DND-41 (cell line): Measurements from ENCODE around the gene MYOM1.
A peak's percentile ranks its signal among the peaks of the same experiment; 100 is the strongest.

ENCODE experiments used
- ATAC-seq: fragments of 200-7000 bp; cut with Tn5 transposase; 3 replicates; pipeline ENCODE4 v1.9.1; 2021; ENCODE audit warnings: low read depth; ENCODE audit not compliant: insufficient read depth
- DNase-seq: peaks from one replicate; pipeline ENCODE4 v3.0.0-alpha.2; 2020
- H2AFZ ChIP-seq: 2 replicates; pipeline ENCODE4 v1.6.0; 2012; ENCODE audit warnings: low read depth, low read length
- H3K27ac ChIP-seq: 2 replicates; pipeline ENCODE4 v1.5.1; 2012; ENCODE audit warnings: low read length, inconsistent platforms
- H3K27me3 ChIP-seq: fragments of 200-600 bp; sonication (generic); 2 replicates; pipeline ENCODE4 v1.6.0; 2012; ENCODE audit warnings: low read length, mild to moderate bottlenecking, inconsistent platforms; ENCODE audit not compliant: insufficient read depth, poor library complexity
- H3K36me3 ChIP-seq: 2 replicates; pipeline ENCODE4 v1.5.1; 2012; ENCODE audit warnings: low read length, inconsistent platforms; ENCODE audit not compliant: insufficient read depth
- H3K4me1 ChIP-seq: 2 replicates; pipeline ENCODE4 v1.5.1; 2012; ENCODE audit warnings: mild to moderate bottlenecking, low read length; ENCODE audit not compliant: insufficient read depth
- H3K4me2 ChIP-seq: 2 replicates; pipeline ENCODE4 v1.6.0; 2012; ENCODE audit warnings: mild to moderate bottlenecking, moderate library complexity, low read length, inconsistent platforms; ENCODE audit not compliant: insufficient read depth
- H3K4me3 ChIP-seq, 2 experiments: fragments of 200-600 bp in 1 of 2; shearing (Covaris generic) in 1 of 2; 2 replicates each; pipeline ENCODE4 v1.5.1; 2012 to 2016; ENCODE audit warnings: inconsistent platforms in 2 of 2, low read length in 2 of 2, mild to moderate bottlenecking in 2 of 2, low read depth in 1 of 2, moderate library complexity in 1 of 2
- H3K79me2 ChIP-seq: 2 replicates; pipeline ENCODE4 v1.6.0; 2012; ENCODE audit warnings: low read length, inconsistent platforms; ENCODE audit not compliant: insufficient read depth
- H3K9ac ChIP-seq: 2 replicates; pipeline ENCODE4 v1.6.0; 2012; ENCODE audit warnings: low read depth, mild to moderate bottlenecking, inconsistent platforms, low read length, moderate library complexity
- H3K9me3 ChIP-seq: 2 replicates; pipeline ENCODE4 v1.5.1; 2012; ENCODE audit warnings: low read length, moderate library complexity, mild to moderate bottlenecking, inconsistent platforms; ENCODE audit not compliant: insufficient read depth, severe bottlenecking
- H4K20me1 ChIP-seq: 2 replicates; pipeline ENCODE4 v1.6.0; 2012; ENCODE audit warnings: low read length; ENCODE audit not compliant: insufficient read depth
- CTCF ChIP-seq: IDR thresholded peaks from 2 replicates; pipeline ENCODE4 v1.5.1; 2012; ENCODE audit warnings: borderline replicate concordance, low read length, moderate library complexity, mild to moderate bottlenecking; ENCODE audit not compliant: poor library complexity, severe bottlenecking; ENCODE audit errors: extremely low read depth
- EZH2 ChIP-seq: IDR thresholded peaks from 3 replicates; pipeline ENCODE4 v1.6.1; 2012; ENCODE audit warnings: borderline replicate concordance, low read depth, mild to moderate bottlenecking, moderate library complexity, low read length, inconsistent platforms; ENCODE audit not compliant: severe bottlenecking

Gene MYOM1

GRCh38 chr18:3061581-3062312 lies 158.0 kb downstream of the MYOM1 start:
- no peak for TF ChIP-seq CTCF
- TF ChIP-seq EZH2 = no peak
- no peaks in the 10 kb centered on the region for H3K79me2 ChIP-seq
- H3K27ac ChIP-seq = peak overlapping the region; percentile 42; the same call in 1 of the 2 replicates
- DNase-seq = peak; percentile 32
- peaks cover 39% of the 10 kb centered on the region for H3K4me1 ChIP-seq
- H4K20me1 ChIP-seq = no peaks in the 10 kb centered on the region
- no peak overlapping the region for H3K4me2 ChIP-seq
- no peak overlapping the region for H2AFZ ChIP-seq
- H3K27me3 ChIP-seq = no peaks in the 10 kb centered on the region
- peak; percentile 38 for ATAC-seq
- H3K4me3 ChIP-seq = no peak overlapping the region
- H3K9me3 ChIP-seq = no peaks in the 10 kb centered on the region
- H3K36me3 ChIP-seq = no peaks in the 10 kb centered on the region
- no peak overlapping the region for H3K9ac ChIP-seq

- Histone ChIP-seq H3K9me3 (no peaks in the 10 kb centered on the region), H3K27ac (peak overlapping the region; percentile 49), H4K20me1 (no peaks in the 10 kb centered on the region), H3K4me2 (no peak overlapping the region; the same call in 1 of the 2 replicates), H3K36me3 (no peaks in the 10 kb centered on the region), H2AFZ (peak overlapping the region; percentile 40), H3K4me1 (peaks cover 39% of the 10 kb centered on the region), H3K27me3 (no peaks in the 10 kb centered on the region), H3K79me2 (no peaks in the 10 kb centered on the region), H3K9ac (no peak overlapping the region), H3K4me3 (no peak overlapping the region)
- DNase-seq (peak; percentile 65), ATAC-seq (peak; percentile 58)
- no peak for TF ChIP-seq EZH2
- TF ChIP-seq CTCF = no peak
These were observed 158.8 kb downstream of the MYOM1 start for GRCh38 chr18:3060667-3061580.

- no peaks in the 10 kb centered on the region for H4K20me1 ChIP-seq
- no peaks in the 10 kb centered on the region for H3K79me2 ChIP-seq
- ATAC-seq (peak; percentile 44; the same call in 1 of the 3 replicates), DNase-seq (no peak)
- no peak overlapping the region; the same call in 1 of the 2 replicates for H3K9ac ChIP-seq
- TF ChIP-seq CTCF (no peak), EZH2 (no peak)
- H3K4me1 ChIP-seq = peaks cover 39% of the 10 kb centered on the region
- no peaks in the 10 kb centered on the region for H3K27me3 ChIP-seq
- H3K27ac ChIP-seq = peak overlapping the region; percentile 72
- no peak overlapping the region for H3K4me3 ChIP-seq
- 0 out of 2 replicates have a peak overlapping the region, but pooled peaks have one; percentile 15 for H3K4me2 ChIP-seq
- no peaks in the 10 kb centered on the region for H3K36me3 ChIP-seq
- no peaks in the 10 kb centered on the region for H3K9me3 ChIP-seq
- no peak overlapping the region for H2AFZ ChIP-seq
These were observed 160.5 kb downstream of the MYOM1 start for GRCh38 chr18:3059272-3059671.
